ENCODE results near the gene SCNN1B. TPM values are rescaled to one million over a fixed set of nuclear protein-coding genes. Genes with fewer than 3 reads are reported as not detected.

Gene SCNN1B
- total RNA-seq, 1 donor from 2014 or later: not detected

GRCh38 chr16:23316232-23316631 lies 14.1 kb downstream of the SCNN1B start:
- Mint-ChIP-seq H3K4me3 (ENCODE audit: unreplicated experiment) (no peak overlapping the region), H3K4me1 (ENCODE audit: unreplicated experiment) (no peaks in the 10 kb centered on the region), H3K27me3 (ENCODE audit: unreplicated experiment) (no peaks in the 10 kb centered on the region), H3K36me3 (ENCODE audit: unreplicated experiment) (no peaks in the 10 kb centered on the region), H3K9me3 (ENCODE audit: unreplicated experiment) (no peaks in the 10 kb centered on the region), H3K27ac (ENCODE audit: unreplicated experiment) (no peak overlapping the region)
- DNase-seq (ENCODE audit: extremely low spot score, unreplicated experiment): no peak
- TF ChIP-seq CTCF (IDR thresholded peaks at IDR 0.05): no peak

- TF ChIP-seq CTCF (IDR thresholded peaks at IDR 0.05): no peak
- Mint-ChIP-seq H3K4me3 (ENCODE audit: unreplicated experiment) (no peak overlapping the region), H3K9me3 (ENCODE audit: unreplicated experiment) (no peaks in the 10 kb centered on the region), H3K36me3 (ENCODE audit: unreplicated experiment) (no peaks in the 10 kb centered on the region), H3K27me3 (ENCODE audit: unreplicated experiment) (no peaks in the 10 kb centered on the region), H3K4me1 (ENCODE audit: unreplicated experiment) (no peaks in the 10 kb centered on the region), H3K27ac (ENCODE audit: unreplicated experiment) (no peak overlapping the region)
- DNase-seq (ENCODE audit: extremely low spot score, unreplicated experiment): no peak
Observed at GRCh38 chr16:23316634-23317265, 14.6 kb downstream of the SCNN1B start.

DNA sequence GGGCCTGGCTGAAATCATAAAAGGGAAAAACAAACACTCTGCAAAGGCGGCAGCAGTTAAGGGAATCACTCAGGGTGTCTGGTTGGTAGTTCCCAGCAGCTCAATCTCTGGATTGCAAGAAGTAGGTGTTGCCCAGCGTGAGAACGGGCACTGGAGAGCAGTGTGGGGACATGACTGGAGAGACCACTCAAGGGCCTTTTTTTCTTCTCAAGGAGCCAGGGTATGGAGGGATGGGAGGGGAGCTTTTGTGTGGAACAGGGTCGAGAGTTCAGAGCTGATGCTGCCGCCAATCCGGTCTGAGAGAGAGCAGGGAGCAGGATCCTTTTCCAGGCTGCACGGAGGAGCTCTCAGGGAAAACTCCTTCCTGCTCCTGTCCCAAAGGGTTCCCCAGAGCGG lies 15.2 kb downstream of the SCNN1B start:
- TF ChIP-seq CTCF (IDR thresholded peaks at IDR 0.05): no peak
- no peak for DNase-seq (ENCODE audit: extremely low spot score, unreplicated experiment)
- no peaks in the 10 kb centered on the region for H3K9me3 Mint-ChIP-seq (ENCODE audit: unreplicated experiment)
- no peak overlapping the region for H3K4me3 Mint-ChIP-seq (ENCODE audit: unreplicated experiment)
- H3K4me1 Mint-ChIP-seq (ENCODE audit: unreplicated experiment): no peaks in the 10 kb centered on the region
- H3K27ac Mint-ChIP-seq (ENCODE audit: unreplicated experiment): no peak overlapping the region
- H3K27me3 Mint-ChIP-seq (ENCODE audit: unreplicated experiment): no peaks in the 10 kb centered on the region
- no peaks in the 10 kb centered on the region for H3K36me3 Mint-ChIP-seq (ENCODE audit: unreplicated experiment)

DNA sequence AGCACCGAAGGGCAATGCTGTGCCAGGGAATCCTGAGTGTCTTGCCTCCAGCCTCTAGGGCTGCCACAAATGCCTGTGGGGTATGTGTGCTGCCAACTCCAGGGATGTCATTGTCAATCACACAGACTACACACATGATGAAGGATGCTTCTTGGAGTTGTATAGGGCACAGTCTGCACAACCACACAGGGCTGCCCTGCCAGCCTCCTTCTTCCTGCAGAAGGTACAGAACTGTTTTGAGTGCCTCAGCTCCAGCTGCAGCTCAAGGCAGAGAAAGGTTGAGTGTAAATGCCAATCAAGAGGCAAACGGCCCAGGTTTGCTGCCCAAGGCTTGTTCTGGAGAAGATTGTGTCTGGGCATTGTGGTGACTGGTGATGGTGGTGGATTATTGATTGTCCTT lies 15.6 kb downstream of the SCNN1B start:
- Mint-ChIP-seq H3K27ac (ENCODE audit: unreplicated experiment) (no peak overlapping the region), H3K36me3 (ENCODE audit: unreplicated experiment) (no peaks in the 10 kb centered on the region), H3K27me3 (ENCODE audit: unreplicated experiment) (no peaks in the 10 kb centered on the region), H3K9me3 (ENCODE audit: unreplicated experiment) (no peaks in the 10 kb centered on the region), H3K4me3 (ENCODE audit: unreplicated experiment) (no peak overlapping the region), H3K4me1 (ENCODE audit: unreplicated experiment) (no peaks in the 10 kb centered on the region)
- no peak for DNase-seq (ENCODE audit: extremely low spot score, unreplicated experiment)
- TF ChIP-seq CTCF (IDR thresholded peaks at IDR 0.05): no peak

DNA sequence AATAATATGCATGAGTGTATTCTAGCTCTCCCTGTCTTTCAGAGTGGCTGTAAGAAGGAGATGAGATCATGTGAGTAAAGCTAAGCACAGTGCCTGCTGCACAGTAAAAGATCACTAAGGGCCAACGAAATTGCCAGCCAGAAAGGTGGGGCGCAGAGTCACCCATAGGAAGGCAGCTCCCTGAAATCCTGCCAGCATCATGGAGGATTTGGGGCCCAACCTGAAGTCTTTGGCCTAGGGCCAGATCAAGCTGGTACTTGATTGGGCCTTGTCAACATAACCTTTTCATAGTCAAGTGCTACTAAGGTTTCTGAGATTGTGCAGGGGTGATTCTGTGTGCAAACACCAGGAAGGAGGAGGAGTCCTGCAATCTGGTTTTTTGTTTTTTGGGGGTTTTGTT lies 16.5 kb downstream of the SCNN1B start:
- no peak overlapping the region for H3K4me3 Mint-ChIP-seq (ENCODE audit: unreplicated experiment)

More for the DNA sequence above, 16.5 kb downstream of the SCNN1B start:
- H3K36me3 Mint-ChIP-seq (ENCODE audit: unreplicated experiment): no peaks in the 10 kb centered on the region
- H3K9me3 Mint-ChIP-seq (ENCODE audit: unreplicated experiment): no peaks in the 10 kb centered on the region
- TF ChIP-seq CTCF (IDR thresholded peaks at IDR 0.05): no peak
- no peak for DNase-seq (ENCODE audit: extremely low spot score, unreplicated experiment)
- H3K4me1 Mint-ChIP-seq (ENCODE audit: unreplicated experiment): no peaks in the 10 kb centered on the region
- no peak overlapping the region for H3K27ac Mint-ChIP-seq (ENCODE audit: unreplicated experiment)
- no peaks in the 10 kb centered on the region for H3K27me3 Mint-ChIP-seq (ENCODE audit: unreplicated experiment)

All from osteocyte (in vitro differentiated cells).